H1 (cell line): ENCODE results near the gene NAPG. TPM values are rescaled to one million over a fixed set of nuclear protein-coding genes. Genes with fewer than 3 reads are reported as not detected.

Experiments
- CTCF ChIA-PET: fragments of 300-600 bp; sonication (Branson Sonifier 250); formaldehyde crosslinking; loops from one replicate; lab custom pipeline; 2021; ENCODE audit not compliant: partially characterized antibody; lab: Charles Lee
- POLR2A ChIA-PET: fragments of 300-600 bp; sonication (Branson Sonifier 250); formaldehyde crosslinking; loops from one replicate; lab custom pipeline; 2021; ENCODE audit warnings: inconsistent platforms; ENCODE audit not compliant: partially characterized antibody; lab: Charles Lee
- DNase-seq, 2 experiments: peaks; one replicate each; pipeline versions ENCODE4 v3.0.0 to v3.0.0-alpha.2; 2010 to 2022; ENCODE audit warnings: low spot score in 2 of 2, low read depth in 1 of 2, mixed read lengths in 1 of 2
- FAIRE-seq: peaks from 2 replicates; lab custom pipeline; 2011; peaks lifted over from hg19 to GRCh38; lab: Jason Lieb, UNC
- H2AFZ ChIP-seq: 2 replicates; pipeline ENCODE4 v1.8.1; 2012; ENCODE audit warnings: low read length, inconsistent platforms
- H2AK5ac ChIP-seq: 2 replicates; pipeline ENCODE4 v1.6.1; 2013; ENCODE audit warnings: low read depth, low read length
- H2BK120ac ChIP-seq: replicated peaks from 2 replicates; pipeline ENCODE3; 2013; ENCODE audit warnings: low read depth, low read length, inconsistent platforms
- H2BK12ac ChIP-seq: 2 replicates; pipeline ENCODE4 v1.6.1; 2013; ENCODE audit warnings: low read depth, low read length
- H2BK15ac ChIP-seq: 2 replicates; pipeline ENCODE4 v1.6.1; 2013; ENCODE audit warnings: low read length
- H2BK20ac ChIP-seq: 2 replicates; pipeline ENCODE4 v1.6.1; 2013; ENCODE audit warnings: low read length
- H2BK5ac ChIP-seq: 2 replicates; pipeline ENCODE4 v1.6.1; 2013; ENCODE audit warnings: low read depth, low read length
- H3K14ac ChIP-seq: 2 replicates; pipeline ENCODE4 v1.6.1; 2013; ENCODE audit warnings: inconsistent platforms; ENCODE audit not compliant: insufficient read length
- H3K18ac ChIP-seq: 2 replicates; pipeline ENCODE4 v1.6.1; 2013; ENCODE audit warnings: low read length; ENCODE audit errors: extremely low read depth
- H3K23ac ChIP-seq: 2 replicates; pipeline ENCODE4 v1.6.1; 2013; ENCODE audit warnings: inconsistent platforms; ENCODE audit not compliant: insufficient read length
- H3K23me2 ChIP-seq: 2 replicates; pipeline ENCODE4 v1.6.1; 2013; ENCODE audit warnings: low read depth, low read length
- H3K27ac ChIP-seq: 2 replicates; pipeline ENCODE4 v1.6.1; 2011; ENCODE audit warnings: low read depth, low read length, inconsistent platforms
- H3K27me3 ChIP-seq, 4 experiments: replicated peaks in 1 of 4; 1 replicate in 1 of 4; 2 replicates in 3 of 4; pipeline versions ENCODE4 v1.6.1 to v1.8.1; 2011 to 2013; ENCODE audit warnings: low read length in 3 of 4, mild to moderate bottlenecking in 3 of 4, inconsistent platforms in 2 of 4, mixed read lengths in 2 of 4, moderate library complexity in 1 of 4; ENCODE audit not compliant: control insufficient read depth in 3 of 4, insufficient read depth in 3 of 4; ENCODE audit errors: extremely low read depth in 1 of 4
- H3K36me3 ChIP-seq, 4 experiments: 2 replicates each; pipeline versions ENCODE4 v1.6.1 to v1.8.1; 2011 to 2013; ENCODE audit warnings: mild to moderate bottlenecking in 4 of 4, low read length in 3 of 4, moderate library complexity in 2 of 4, control low read depth in 1 of 4, inconsistent platforms in 1 of 4; ENCODE audit not compliant: insufficient read depth in 4 of 4, control insufficient read depth in 2 of 4
- H3K4ac ChIP-seq: replicated peaks from 2 replicates; pipeline ENCODE3; 2013; ENCODE audit warnings: low read length, low read depth, mixed read lengths, inconsistent platforms; ENCODE audit not compliant: insufficient read length
- H3K4me1 ChIP-seq, 4 experiments: replicated peaks in 1 of 4; 1 replicate in 1 of 4; 2 replicates in 3 of 4; pipeline versions ENCODE4 v1.6.1 to v1.8.1; 2011 to 2013; ENCODE audit warnings: low read length in 3 of 4, inconsistent platforms in 2 of 4, mixed read lengths in 1 of 4; ENCODE audit not compliant: insufficient read depth in 4 of 4, control insufficient read depth in 3 of 4
- H3K4me2 ChIP-seq, 2 experiments: 2 replicates each; pipeline versions ENCODE4 v1.6.1 to v1.8.1; 2011 to 2013; ENCODE audit warnings: low read depth in 2 of 2, low read length in 2 of 2, control low read depth in 1 of 2, inconsistent platforms in 1 of 2, mild to moderate bottlenecking in 1 of 2; ENCODE audit not compliant: insufficient read depth in 1 of 2
- H3K4me3 ChIP-seq, 4 experiments: fragments of 200-600, 300-600 bp in 1 of 4; sonication (generic), shearing (Covaris generic), sonication (Bioruptor Twin) in 1 of 4; 2 replicates each; pipeline versions ENCODE4 v1.5.1 to v1.8.1; 2011 to 2016; ENCODE audit warnings: low read length in 4 of 4, low read depth in 3 of 4, control low read depth in 2 of 4, inconsistent platforms in 2 of 4, mild to moderate bottlenecking in 2 of 4, mixed read lengths in 1 of 4, moderate library complexity in 1 of 4; ENCODE audit not compliant: insufficient read depth in 2 of 4; ENCODE audit errors: extremely low read depth in 1 of 4
- H3K56ac ChIP-seq: replicated peaks from 2 replicates; pipeline ENCODE3; 2013; ENCODE audit warnings: low read depth, mild to moderate bottlenecking, mixed read lengths, low read length, inconsistent platforms; ENCODE audit not compliant: insufficient read length
- H3K79me1 ChIP-seq: 2 replicates; pipeline ENCODE4 v1.6.1; 2013; ENCODE audit warnings: low read depth, low read length, control low read depth
- H3K79me2 ChIP-seq, 2 experiments: 2 replicates each; pipeline versions ENCODE4 v1.6.1 to v1.8.1; 2012 to 2013; ENCODE audit warnings: low read length in 2 of 2, mild to moderate bottlenecking in 2 of 2, inconsistent platforms in 1 of 2; ENCODE audit not compliant: insufficient read depth in 2 of 2, control insufficient read depth in 1 of 2
- H3K9ac ChIP-seq, 4 experiments: replicated peaks in 1 of 4; 1 replicate in 1 of 4; 2 replicates in 3 of 4; pipeline versions ENCODE4 v1.6.1 to v1.8.1; 2011 to 2013; ENCODE audit warnings: low read depth in 3 of 4, low read length in 3 of 4, control low read depth in 2 of 4, mild to moderate bottlenecking in 2 of 4, moderate library complexity in 2 of 4, inconsistent platforms in 1 of 4; ENCODE audit errors: extremely low read depth in 1 of 4
- H3K9me3 ChIP-seq, 2 experiments: 2 replicates each; pipeline versions ENCODE4 v1.6.1 to v1.8.1; 2012 to 2013; ENCODE audit warnings: mild to moderate bottlenecking in 2 of 2, moderate library complexity in 2 of 2, control low read depth in 1 of 2, inconsistent platforms in 1 of 2, low read depth in 1 of 2, low read length in 1 of 2, mixed read lengths in 1 of 2; ENCODE audit not compliant: insufficient read depth in 2 of 2
- H4K20me1 ChIP-seq, 2 experiments: replicated peaks in 1 of 2; 2 replicates each; pipeline versions ENCODE3 to v1.8.1; 2011 to 2013; ENCODE audit warnings: inconsistent platforms in 2 of 2, low read length in 2 of 2, mild to moderate bottlenecking in 1 of 2; ENCODE audit not compliant: insufficient read depth in 2 of 2, control insufficient read depth in 1 of 2
- H4K5ac ChIP-seq: 2 replicates; pipeline ENCODE4 v1.6.1; 2013; ENCODE audit warnings: low read length, low read depth, mixed read lengths, inconsistent platforms; ENCODE audit not compliant: insufficient read length
- H4K8ac ChIP-seq: 2 replicates; pipeline ENCODE4 v1.8.0; 2013; ENCODE audit warnings: mild to moderate bottlenecking, moderate library complexity, low read length, inconsistent platforms; ENCODE audit not compliant: insufficient read depth; ENCODE audit errors: extremely low read depth
- H4K91ac ChIP-seq: replicated peaks from 2 replicates; pipeline ENCODE3; 2013; ENCODE audit warnings: low read length, mixed read lengths, inconsistent platforms; ENCODE audit not compliant: insufficient read length
- EGR1 ChIP-seq: IDR thresholded peaks from 2 replicates; pipeline ENCODE4 v1.6.1; 2011; ENCODE audit warnings: low read depth, low read length, borderline replicate concordance
- GABPA ChIP-seq: IDR thresholded peaks from 2 replicates; pipeline ENCODE4 v1.6.1; 2011; ENCODE audit warnings: mild to moderate bottlenecking, low read length, moderate library complexity, borderline replicate concordance; ENCODE audit not compliant: insufficient read depth
- HDAC2 ChIP-seq, 2 experiments: fragments of 300-600 bp in 1 of 2; sonication (generic) in 1 of 2; IDR thresholded peaks; 2 replicates each; pipeline ENCODE4 v1.6.1; 2011 to 2012; ENCODE audit warnings: low read depth in 2 of 2, low read length in 2 of 2, mild to moderate bottlenecking in 2 of 2, moderate library complexity in 2 of 2, borderline replicate concordance in 1 of 2, inconsistent platforms in 1 of 2
- JUN ChIP-seq: IDR thresholded peaks from 2 replicates; pipeline ENCODE4 v1.6.1; 2011; ENCODE audit warnings: low read depth, mild to moderate bottlenecking, improper control_type of control experiment, low read length
- KDM4A ChIP-seq: IDR thresholded peaks from one replicate; pipeline ENCODE4 v1.7.1; 2012; ENCODE audit warnings: low read depth, mild to moderate bottlenecking, moderate library complexity, low read length, inconsistent platforms; ENCODE audit not compliant: severe bottlenecking
- MAX ChIP-seq: IDR thresholded peaks from 2 replicates; pipeline ENCODE4 v1.6.1; 2012; ENCODE audit warnings: inconsistent platforms
- RBBP5 ChIP-seq: IDR thresholded peaks from 2 replicates; pipeline ENCODE4 v1.7.1; 2012; ENCODE audit warnings: low read depth, mild to moderate bottlenecking, inconsistent platforms, low read length, moderate library complexity, borderline replicate concordance
- RNF2 ChIP-seq: fragments of 200-900, 300-1000 bp; sonication (generic); IDR thresholded peaks from 2 replicates; pipeline ENCODE4 v1.7.1; 2016; ENCODE audit warnings: borderline replicate concordance, low read depth, mild to moderate bottlenecking, antibody characterized with exemption, low read length; ENCODE audit not compliant: poor library complexity, severe bottlenecking; ENCODE audit errors: missing control alignments
- SIN3A ChIP-seq, 2 experiments: IDR thresholded peaks in 1 of 2; conservative IDR thresholded peaks in 1 of 2; 2 replicates each; pipeline ENCODE4 v1.6.1; 2011 to 2012; ENCODE audit warnings: low read length in 2 of 2, improper control_type of control experiment in 1 of 2, low read depth in 1 of 2, mild to moderate bottlenecking in 1 of 2
- SIRT6 ChIP-seq: IDR thresholded peaks from one replicate; pipeline ENCODE4 v1.7.1; 2012; ENCODE audit warnings: low read length, inconsistent platforms
- SRF ChIP-seq: IDR thresholded peaks from 2 replicates; pipeline ENCODE4 v1.6.1; 2011; ENCODE audit warnings: mild to moderate bottlenecking, low read depth, low read length, moderate library complexity
- WGBS, 2 experiments: shearing (Covaris generic) in 1 of 2; methylation state at CpG; one replicate each; pipeline versions ENCODE4 v1.1.6 to v1.1.7; 2013 to 2015; ENCODE audit warnings: low lambda C conversion rate in 2 of 2, mixed read lengths in 2 of 2, inconsistent platforms in 1 of 2, low coverage in 1 of 2, missing lambda C conversion rate in 1 of 2; ENCODE audit not compliant: insufficient replicate concordance in 2 of 2, insufficient coverage in 1 of 2, insufficient read length in 1 of 2; ENCODE audit errors: extremely low coverage in 1 of 2, missing lambda C conversion rate in 1 of 2; 5-methylcytosine and 5-hydroxymethylcytosine counted together
- polyA plus RNA-seq, 7 experiments: library from polyadenylated mRNA; depleted of rRNA in 3 of 7; stranded (reverse) in 5 of 7; unstranded in 2 of 7; fragments of >200 nt in 5 of 7; fragments of 200-250 nt in 2 of 7; gene quantifications; 1 replicate in 5 of 7; 2 replicates in 1 of 7; 4 replicates in 1 of 7; pipeline versions ENCODE4 v1.2.1 to v1.2.3, GENCODE V29; 2011 to 2013; ENCODE audit warnings: missing spikeins in 2 of 7, mixed read lengths in 2 of 7
- total RNA-seq: library from RNA; stranded (reverse); fragmentation: NEBNext Ultra II Directional; extraction: Animal tissue kit (Norgen Biotek cat#: 25700); gene quantifications from 2 replicates; pipeline ENCODE4 v1.2.1, GENCODE V29; 2021

Gene NAPG
- total and polyA plus RNA-seq, 2 of the 8 experiments (the other 6 are each of a cell fraction or from before 2014, with no cell fraction given): 8.0 to 23.5 TPM

- H2AK5ac ChIP-seq: no peak overlapping the region
- no peak overlapping the region for H2BK120ac ChIP-seq
- H3K27me3 ChIP-seq: no peaks in the 10 kb centered on the region
- no peak overlapping the region for H3K18ac ChIP-seq
- no peak overlapping the region for H3K4me3 ChIP-seq
- H3K36me3 ChIP-seq: peaks cover 3 to 18% (median 8%) of the 10 kb centered on the region in 4 experiments; a peak in 7 of 8 replicates
- H3K27ac ChIP-seq: no peak overlapping the region
- DNase-seq (no peak), FAIRE-seq (no peak)
- no peak overlapping the region for H3K56ac ChIP-seq
- H3K4me1 ChIP-seq: no peaks in the 10 kb centered on the region
- H3K9me3 ChIP-seq: no peaks in the 10 kb centered on the region
- peaks cover 0 to 19% of the 10 kb centered on the region in 2 experiments; a peak in 2 of 4 replicates for H3K79me2 ChIP-seq
- H2AFZ ChIP-seq: no peak overlapping the region
- no peak overlapping the region for H3K14ac ChIP-seq
- CTCF ChIA-PET: no interaction called here
- WGBS, 2 experiments: 96% methylated on average over 2 of the region's 2 CpGs; no CpG with 5 or more reads in 1 of the 2 experiments
- POLR2A ChIA-PET: no interaction called here
- H3K9ac ChIP-seq: no peak overlapping the region
- no peak overlapping the region for H4K5ac ChIP-seq
- no peak overlapping the region for H3K4me2 ChIP-seq
- no peak overlapping the region for H3K23ac ChIP-seq
- no peaks in the 10 kb centered on the region; the same call in 1 of the 2 replicates for H3K79me1 ChIP-seq
- no peak overlapping the region for H4K8ac ChIP-seq
- H3K23me2 ChIP-seq: no peaks in the 10 kb centered on the region
- H4K91ac ChIP-seq: no peak overlapping the region
- H3K4ac ChIP-seq: no peak overlapping the region
- no peak overlapping the region for H2BK15ac ChIP-seq
- H2BK5ac ChIP-seq: no peak overlapping the region
- H2BK12ac ChIP-seq: no peak overlapping the region
- H4K20me1 ChIP-seq: no peaks in the 10 kb centered on the region
- no peak overlapping the region for H2BK20ac ChIP-seq
- TF ChIP-seq RNF2 (no peak), HDAC2 (IDR thresholded peaks at IDR 0.05; ENCODE audit: borderline replicate concordance in 1 of 2, low read depth in 2 of 2, low read length in 2 of 2) (no peak), MAX (no peak), SIRT6 (no peak), GABPA (no peak), RBBP5 (no peak), JUN (no peak), SIN3A (conservative IDR thresholded peaks at IDR 0.05 in 1 of 2, IDR thresholded peaks at IDR 0.05 in 1 of 2; ENCODE audit: low read depth in 1 of 2, low read length in 2 of 2) (no peak), EGR1 (no peak), KDM4A (no peak), SRF (no peak)
Observed at GRCh38 chr18:10536280-10536679, 10.5 kb downstream of the NAPG start.
